ENCODE data around the gene LRIG2.

- no peak for TF ChIP-seq POLR2A (IDR thresholded peaks at IDR 0.05)
- TF ChIP-seq CTCF (IDR thresholded peaks at IDR 0.05 in 8 of 11, conservative IDR thresholded peaks at IDR 0.05 in 3 of 11) = no peak
- TF ChIP-seq POLR2AphosphoS5 (IDR thresholded peaks at IDR 0.05) = no peak
These were observed 28.6 kb downstream of the LRIG2 start for GRCh38 chr1:113101588-113101987.
